ENCODE measurements around the gene TMEM164. TPM values are rescaled to one million over a fixed set of nuclear protein-coding genes. Genes with fewer than 3 reads are reported as not detected.

The TMEM164 gene
- total RNA-seq, 2 donors from 2014 or later: 30.3 to 36.6 TPM

DNA sequence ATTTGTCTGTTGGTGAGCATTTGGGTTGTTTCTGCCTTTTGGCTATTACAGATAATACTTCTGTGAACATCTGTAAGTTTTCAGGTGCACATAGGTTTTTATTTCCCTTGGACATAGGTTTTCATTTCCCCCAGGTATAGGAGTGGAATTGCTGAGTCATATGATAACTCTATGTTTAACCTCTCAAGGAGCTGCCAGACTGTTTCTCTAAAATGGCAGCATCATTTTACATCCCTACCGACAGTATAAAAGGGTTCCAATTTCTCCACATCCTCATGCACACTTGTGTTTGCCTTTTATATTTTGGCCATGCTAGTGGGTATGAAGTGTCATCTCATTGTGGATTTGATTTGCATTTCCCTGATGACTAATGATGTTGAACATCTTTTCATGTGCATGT is 53.5 kb downstream of the TMEM164 start:
- Histone ChIP-seq H3K4me1 (no peaks in the 10 kb centered on the region), H3K9me3 (no peaks in the 10 kb centered on the region), H3K4me3 (no peak overlapping the region), H3K36me3 (no peaks in the 10 kb centered on the region), H3K27ac (no peak overlapping the region), H3K27me3 (no peaks in the 10 kb centered on the region)
- TF ChIP-seq, protein P1, sequence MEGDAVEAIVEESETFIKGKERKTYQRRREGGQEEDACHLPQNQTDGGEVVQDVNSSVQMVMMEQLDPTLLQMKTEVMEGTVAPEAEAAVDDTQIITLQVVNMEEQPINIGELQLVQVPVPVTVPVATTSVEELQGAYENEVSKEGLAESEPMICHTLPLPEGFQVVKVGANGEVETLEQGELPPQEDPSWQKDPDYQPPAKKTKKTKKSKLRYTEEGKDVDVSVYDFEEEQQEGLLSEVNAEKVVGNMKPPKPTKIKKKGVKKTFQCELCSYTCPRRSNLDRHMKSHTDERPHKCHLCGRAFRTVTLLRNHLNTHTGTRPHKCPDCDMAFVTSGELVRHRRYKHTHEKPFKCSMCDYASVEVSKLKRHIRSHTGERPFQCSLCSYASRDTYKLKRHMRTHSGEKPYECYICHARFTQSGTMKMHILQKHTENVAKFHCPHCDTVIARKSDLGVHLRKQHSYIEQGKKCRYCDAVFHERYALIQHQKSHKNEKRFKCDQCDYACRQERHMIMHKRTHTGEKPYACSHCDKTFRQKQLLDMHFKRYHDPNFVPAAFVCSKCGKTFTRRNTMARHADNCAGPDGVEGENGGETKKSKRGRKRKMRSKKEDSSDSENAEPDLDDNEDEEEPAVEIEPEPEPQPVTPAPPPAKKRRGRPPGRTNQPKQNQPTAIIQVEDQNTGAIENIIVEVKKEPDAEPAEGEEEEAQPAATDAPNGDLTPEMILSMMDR (IDR thresholded peaks at IDR 0.05): no peak
- DNase-seq (ENCODE audit: low spot score): no peak

DNA sequence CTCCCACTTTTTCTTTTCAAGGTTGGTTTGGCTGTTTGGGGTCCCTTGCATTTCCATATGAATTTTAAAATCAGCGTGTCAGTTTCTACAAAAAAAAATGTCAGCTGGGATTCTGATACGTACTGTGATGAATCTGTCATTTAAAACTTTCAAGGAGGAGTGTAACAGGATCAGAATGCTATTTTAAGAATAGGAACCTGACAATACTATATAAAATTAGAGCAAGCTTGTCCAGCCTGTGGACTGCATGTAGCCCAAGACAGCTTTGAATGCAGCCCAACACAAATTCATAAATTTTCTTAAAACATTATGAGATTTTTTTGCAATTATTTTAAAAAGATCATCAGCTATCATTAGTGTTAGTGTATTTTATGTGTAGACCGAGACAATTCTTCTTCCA is 56.5 kb downstream of the TMEM164 start:
- TF ChIP-seq, protein P1 (IDR thresholded peaks at IDR 0.05): no peak
- peak overlapping the region; percentile 1 to 37 for H3K27ac ChIP-seq
- H3K4me3 ChIP-seq: no peak overlapping the region
- H3K27me3 ChIP-seq: no peaks in the 10 kb centered on the region
- H3K36me3 ChIP-seq: no peaks in the 10 kb centered on the region
- H3K4me1 ChIP-seq: no peaks in the 10 kb centered on the region
- no peak for DNase-seq (ENCODE audit: low spot score)
- no peaks in the 10 kb centered on the region for H3K9me3 ChIP-seq

DNA sequence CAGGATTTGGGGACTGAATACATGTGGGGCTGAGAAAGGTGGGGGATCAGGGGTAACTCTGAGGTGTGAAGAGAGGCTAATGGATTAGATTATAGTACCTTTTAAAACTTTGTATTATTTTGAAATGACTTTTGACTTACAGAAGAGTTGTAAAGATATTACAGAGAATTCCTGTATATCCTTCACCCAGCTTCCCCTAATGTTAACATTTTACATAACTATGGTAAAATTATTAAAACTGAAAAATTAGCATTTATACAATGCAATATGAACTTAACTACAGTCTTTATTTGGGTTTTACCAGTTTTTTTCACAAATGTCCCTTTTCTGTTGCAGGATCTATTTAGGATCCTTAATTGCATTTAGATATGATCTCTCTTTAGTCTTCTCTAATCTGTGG is 57.4 kb downstream of the TMEM164 start:
- Histone ChIP-seq H3K36me3 (no peaks in the 10 kb centered on the region), H3K9me3 (no peaks in the 10 kb centered on the region), H3K4me1 (no peaks in the 10 kb centered on the region), H3K27ac (no peak overlapping the region), H3K27me3 (no peaks in the 10 kb centered on the region), H3K4me3 (no peak overlapping the region)
- DNase-seq (ENCODE audit: low spot score): no peak
- TF ChIP-seq, protein P1 (IDR thresholded peaks at IDR 0.05): no peak

DNA sequence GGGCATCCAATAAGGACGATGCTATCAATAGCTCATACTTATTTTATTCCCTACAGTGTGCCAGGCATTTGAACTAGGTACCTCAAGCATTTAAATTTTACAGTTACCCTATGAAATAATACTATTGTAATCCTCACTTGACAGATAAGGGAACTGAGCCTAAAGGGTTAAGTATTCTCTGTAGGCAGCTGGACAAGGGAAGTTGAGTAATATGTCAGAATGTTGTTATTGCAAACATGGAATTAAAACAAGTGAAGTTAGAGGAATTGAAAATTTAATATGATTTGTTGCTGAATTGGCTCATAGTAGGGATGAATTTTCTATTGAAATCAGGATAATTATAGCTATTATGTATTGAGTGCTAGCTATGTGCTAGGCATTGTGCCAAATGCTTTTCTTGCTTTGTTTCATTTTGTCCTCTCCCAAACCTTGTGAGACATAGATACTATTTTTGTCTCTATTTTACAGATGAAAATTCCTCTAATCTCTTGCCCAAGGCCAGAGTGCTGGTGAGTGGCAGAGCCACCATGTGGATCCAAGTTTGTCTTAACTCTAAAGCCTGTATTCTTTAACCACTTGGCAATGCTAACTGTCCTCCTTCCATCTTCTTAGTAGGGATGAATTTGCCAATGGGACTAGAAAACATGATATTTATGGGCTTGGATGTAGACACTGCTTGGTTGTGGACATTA is 58.1 kb downstream of the TMEM164 start:
- Histone ChIP-seq H3K4me3 (no peak overlapping the region), H3K27ac (peak overlapping the region in 1 of 2 donors; percentile 18)
- TF ChIP-seq, protein P1 (IDR thresholded peaks at IDR 0.05): no peak

DNA sequence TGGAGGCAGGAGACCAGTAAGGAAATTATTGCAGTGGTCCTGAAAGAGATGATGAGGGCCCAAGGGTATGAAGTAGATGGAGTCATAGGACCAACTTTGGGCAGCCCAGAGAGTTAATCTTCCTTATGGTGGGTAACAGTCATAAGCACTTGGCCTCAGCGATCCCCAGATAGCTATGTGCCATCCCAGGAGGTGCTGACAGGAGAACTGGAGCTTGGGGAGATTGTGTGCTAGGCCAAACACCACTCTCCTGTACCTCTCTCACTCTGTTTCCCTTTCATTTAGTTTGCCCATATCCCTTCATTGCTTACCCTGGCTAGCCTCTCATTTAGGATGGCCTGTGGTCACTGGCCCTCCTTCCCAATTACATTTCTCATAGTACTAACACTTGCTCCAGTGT is 60.0 kb downstream of the TMEM164 start:
- Histone ChIP-seq H3K4me3 (no peak overlapping the region), H3K9me3 (no peaks in the 10 kb centered on the region), H3K27me3 (no peaks in the 10 kb centered on the region), H3K36me3 (no peaks in the 10 kb centered on the region), H3K27ac (no peak overlapping the region), H3K4me1 (peaks cover 0 to 5% of the 10 kb centered on the region in 2 donors)
- DNase-seq (ENCODE audit: low spot score): no peak
- TF ChIP-seq, protein P1 (IDR thresholded peaks at IDR 0.05): no peak

More for the DNA sequence above, 58.1 kb downstream of the TMEM164 start:
- H3K9me3 ChIP-seq: no peaks in the 10 kb centered on the region
- no peaks in the 10 kb centered on the region for H3K27me3 ChIP-seq
- no peaks in the 10 kb centered on the region for H3K36me3 ChIP-seq
- H3K4me1 ChIP-seq: no peaks in the 10 kb centered on the region
- no peak for DNase-seq (ENCODE audit: low spot score)

Data from right atrium auricular region (tissue), 2 donors.